ENCODE results near the gene LAMA2.

DNA sequence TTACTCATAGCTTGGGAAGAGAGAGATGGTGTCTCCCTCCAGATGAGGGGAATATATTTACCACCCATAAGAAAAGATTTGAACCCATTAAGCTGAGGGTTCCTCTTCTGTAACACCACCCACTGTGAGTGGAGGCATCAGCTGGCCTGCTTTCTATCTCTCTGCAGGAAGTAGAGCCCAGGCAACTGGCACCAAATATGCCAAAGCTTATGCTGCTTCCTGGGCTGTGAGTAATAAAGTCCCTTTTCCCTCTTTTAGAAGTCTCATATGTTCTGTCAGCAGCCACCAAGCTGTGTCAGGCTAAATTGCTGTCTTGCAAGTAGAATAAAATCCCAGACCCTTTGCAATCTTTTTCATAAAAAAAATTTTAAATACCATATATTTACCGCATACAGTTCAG is 241.4 kb downstream of the LAMA2 start:
- TF ChIP-seq, protein P1, sequence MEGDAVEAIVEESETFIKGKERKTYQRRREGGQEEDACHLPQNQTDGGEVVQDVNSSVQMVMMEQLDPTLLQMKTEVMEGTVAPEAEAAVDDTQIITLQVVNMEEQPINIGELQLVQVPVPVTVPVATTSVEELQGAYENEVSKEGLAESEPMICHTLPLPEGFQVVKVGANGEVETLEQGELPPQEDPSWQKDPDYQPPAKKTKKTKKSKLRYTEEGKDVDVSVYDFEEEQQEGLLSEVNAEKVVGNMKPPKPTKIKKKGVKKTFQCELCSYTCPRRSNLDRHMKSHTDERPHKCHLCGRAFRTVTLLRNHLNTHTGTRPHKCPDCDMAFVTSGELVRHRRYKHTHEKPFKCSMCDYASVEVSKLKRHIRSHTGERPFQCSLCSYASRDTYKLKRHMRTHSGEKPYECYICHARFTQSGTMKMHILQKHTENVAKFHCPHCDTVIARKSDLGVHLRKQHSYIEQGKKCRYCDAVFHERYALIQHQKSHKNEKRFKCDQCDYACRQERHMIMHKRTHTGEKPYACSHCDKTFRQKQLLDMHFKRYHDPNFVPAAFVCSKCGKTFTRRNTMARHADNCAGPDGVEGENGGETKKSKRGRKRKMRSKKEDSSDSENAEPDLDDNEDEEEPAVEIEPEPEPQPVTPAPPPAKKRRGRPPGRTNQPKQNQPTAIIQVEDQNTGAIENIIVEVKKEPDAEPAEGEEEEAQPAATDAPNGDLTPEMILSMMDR (IDR thresholded peaks at IDR 0.05; ENCODE audit: insufficient read depth, low read depth, low read length), result no peak
- TF ChIP-seq EZH2 (IDR thresholded peaks at IDR 0.05; ENCODE audit: insufficient read depth, low read length), result no peak
